HG02588 (cell line): Measurements from ENCODE around the gene DENND4C.
A peak's percentile ranks its signal among the peaks of the same experiment; 100 is the strongest.
"Not testable (repeated sequence)": the region's sequence is repeated elsewhere in the genome, so short reads cannot be mapped to it uniquely, and the experiment has no call there.

Source experiments
- ATAC-seq: cut with Tn5 transposase; IDR thresholded peaks from one replicate; pipeline ENCODE4 v1.9.1; 2021; ENCODE audit warnings: mild to moderate bottlenecking, moderate library complexity; ENCODE audit not compliant: unreplicated experiment

Gene DENND4C

GRCh38 chr9:19369107-19369506 is 138.6 kb downstream of the DENND4C start:
- no peak for ATAC-seq

- ATAC-seq: no peak
These were observed 141.4 kb downstream of the DENND4C start for GRCh38 chr9:19371942-19372341.

- ATAC-seq: no peak
These were observed 142.1 kb downstream of the DENND4C start for GRCh38 chr9:19372567-19372966.

GRCh38 chr9:19373527-19373926 is 143.0 kb downstream of the DENND4C start:
- ATAC-seq: no peak

- ATAC-seq: no peak
These were observed 145.0 kb downstream of the DENND4C start for GRCh38 chr9:19375538-19375937.

- ATAC-seq: no peak
These were observed 146.4 kb downstream of the DENND4C start for GRCh38 chr9:19376931-19377330.

GRCh38 chr9:19378164-19378563 is 147.7 kb downstream of the DENND4C start:
- ATAC-seq: no peak

- no peak for ATAC-seq
These were observed 148.2 kb downstream of the DENND4C start for GRCh38 chr9:19378647-19379046.

GRCh38 chr9:19379283-19379682 is 148.8 kb downstream of the DENND4C start:
- ATAC-seq: no peak

- peak; percentile 36 for ATAC-seq
These were observed 149.2 kb downstream of the DENND4C start for GRCh38 chr9:19379697-19380046.

GRCh38 chr9:19380826-19381075 is 150.3 kb downstream of the DENND4C start:
- ATAC-seq: no peak

- ATAC-seq: no peak
These were observed 151.2 kb downstream of the DENND4C start for GRCh38 chr9:19381656-19382055.

- ATAC-seq: not testable (repeated sequence)
These were observed 154.7 kb downstream of the DENND4C start for GRCh38 chr9:19385212-19385611.

- ATAC-seq: no peak
These were observed 155.5 kb downstream of the DENND4C start for GRCh38 chr9:19385786-19386501.

- ATAC-seq: no peak
These were observed 156.1 kb downstream of the DENND4C start for GRCh38 chr9:19386502-19387044.

- ATAC-seq: no peak
These were observed 156.8 kb downstream of the DENND4C start for GRCh38 chr9:19387317-19387716.

- not testable (repeated sequence) for ATAC-seq
These were observed 159.0 kb downstream of the DENND4C start for GRCh38 chr9:19389539-19389938.

- no peak for ATAC-seq
These were observed 167.4 kb downstream of the DENND4C start for GRCh38 chr9:19397845-19398244.

- not testable (repeated sequence) for ATAC-seq
These were observed 172.7 kb downstream of the DENND4C start for GRCh38 chr9:19403231-19403630.

- ATAC-seq: no peak
These were observed 174.0 kb downstream of the DENND4C start for GRCh38 chr9:19404283-19405075.

- no peak for ATAC-seq
These were observed 175.3 kb downstream of the DENND4C start for GRCh38 chr9:19405771-19406170.

- peak; percentile 1 for ATAC-seq
These were observed 177.8 kb downstream of the DENND4C start for GRCh38 chr9:19408316-19408692.
